HG03442 (cell line): ENCODE results near the gene BHLHA15.

Source experiments
- ATAC-seq: cut with Tn5 transposase; IDR thresholded peaks from one replicate; pipeline ENCODE4 v1.9.1; 2021; ENCODE audit warnings: mild to moderate bottlenecking, moderate library complexity; ENCODE audit not compliant: unreplicated experiment

The BHLHA15 gene

DNA sequence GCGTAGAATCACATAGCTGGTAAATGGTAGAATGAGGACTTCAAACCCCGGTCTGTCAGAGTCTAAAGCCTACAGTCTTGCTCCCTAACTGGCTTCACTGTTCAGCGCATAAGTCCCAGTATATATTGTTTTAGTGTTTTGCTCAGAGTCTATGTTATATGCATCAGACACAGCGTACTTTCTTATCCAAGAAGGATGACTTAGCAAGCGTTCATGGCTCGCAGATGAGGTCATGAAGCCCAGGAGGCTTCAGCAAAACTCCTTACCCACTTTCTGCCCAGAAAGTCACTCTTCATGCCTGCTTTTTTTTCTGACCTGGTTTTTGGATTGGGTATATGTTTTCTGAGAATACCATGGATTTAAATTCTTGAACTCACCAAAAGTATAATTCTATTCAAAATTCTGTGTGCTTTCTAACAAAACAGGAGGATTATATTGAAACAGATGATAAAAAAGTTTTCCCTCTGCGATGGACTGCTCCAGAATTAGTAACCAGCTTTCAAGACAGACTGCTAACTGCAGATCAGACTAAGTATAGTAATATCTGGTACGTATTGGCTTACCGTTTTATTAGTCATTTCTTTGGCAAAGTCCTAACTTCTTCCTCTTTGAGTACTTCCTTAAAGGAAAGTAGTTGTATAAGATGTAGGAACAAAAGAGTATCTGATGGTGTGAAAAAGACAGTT lies 24.6 kb upstream of the BHLHA15 start:
- ATAC-seq = no peak

GRCh38 chr7:98187138-98187502 lies 24.1 kb upstream of the BHLHA15 start:
- no peak for ATAC-seq

DNA sequence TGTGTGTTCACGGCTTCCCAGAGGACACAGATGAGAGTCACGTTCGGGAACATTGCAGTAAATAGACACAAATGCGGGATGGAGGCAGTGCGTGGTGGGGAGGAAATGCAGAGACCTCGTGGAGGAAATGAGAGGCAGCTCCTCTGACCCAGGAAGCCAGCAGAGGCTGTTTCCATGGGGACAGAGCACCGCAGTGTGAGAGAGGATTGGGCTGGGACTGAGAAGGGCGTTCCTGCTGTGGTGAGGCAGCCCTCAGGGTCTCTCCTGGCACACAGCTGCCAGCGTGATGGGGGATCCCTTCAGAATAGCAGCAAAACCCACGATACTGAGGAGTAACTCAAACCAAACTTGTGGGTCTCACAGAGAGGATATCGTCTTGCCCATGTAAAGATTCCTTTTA lies 21.7 kb upstream of the BHLHA15 start:
- ATAC-seq = no peak

- ATAC-seq = no peak
Observed at GRCh38 chr7:98191668-98192431, 19.4 kb upstream of the BHLHA15 start.

DNA sequence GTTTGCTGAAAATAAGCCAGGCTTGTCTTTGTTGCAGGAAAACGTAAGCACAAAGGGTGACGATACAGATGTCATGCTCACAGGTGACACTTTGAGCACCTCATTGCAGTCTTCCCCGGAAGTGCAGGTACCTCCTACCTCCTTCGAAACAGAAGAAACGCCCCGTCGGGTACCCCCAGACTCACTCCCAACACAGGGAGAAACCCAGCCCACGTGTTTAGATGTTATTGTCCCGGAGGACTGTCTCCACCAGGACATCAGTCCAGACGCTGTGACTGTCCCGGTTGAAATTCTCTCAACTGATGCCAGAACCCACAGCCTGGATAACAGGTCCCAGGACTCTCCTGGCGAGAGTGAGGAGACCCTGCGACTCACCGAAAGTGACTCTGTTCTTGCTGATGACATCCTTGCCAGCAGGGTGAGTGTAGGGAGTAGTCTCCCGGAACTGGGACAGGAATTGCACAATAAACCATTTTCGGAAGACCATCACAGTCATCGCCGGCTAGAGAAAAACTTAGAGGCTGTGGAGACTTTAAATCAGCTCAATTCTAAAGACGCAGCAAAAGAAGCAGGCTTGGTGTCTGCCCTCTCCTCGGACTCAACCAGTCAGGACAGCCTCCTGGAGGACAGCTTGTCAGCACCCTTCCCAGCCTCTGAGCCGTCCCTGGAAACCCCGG lies 18.3 kb upstream of the BHLHA15 start:
- ATAC-seq = no peak

DNA sequence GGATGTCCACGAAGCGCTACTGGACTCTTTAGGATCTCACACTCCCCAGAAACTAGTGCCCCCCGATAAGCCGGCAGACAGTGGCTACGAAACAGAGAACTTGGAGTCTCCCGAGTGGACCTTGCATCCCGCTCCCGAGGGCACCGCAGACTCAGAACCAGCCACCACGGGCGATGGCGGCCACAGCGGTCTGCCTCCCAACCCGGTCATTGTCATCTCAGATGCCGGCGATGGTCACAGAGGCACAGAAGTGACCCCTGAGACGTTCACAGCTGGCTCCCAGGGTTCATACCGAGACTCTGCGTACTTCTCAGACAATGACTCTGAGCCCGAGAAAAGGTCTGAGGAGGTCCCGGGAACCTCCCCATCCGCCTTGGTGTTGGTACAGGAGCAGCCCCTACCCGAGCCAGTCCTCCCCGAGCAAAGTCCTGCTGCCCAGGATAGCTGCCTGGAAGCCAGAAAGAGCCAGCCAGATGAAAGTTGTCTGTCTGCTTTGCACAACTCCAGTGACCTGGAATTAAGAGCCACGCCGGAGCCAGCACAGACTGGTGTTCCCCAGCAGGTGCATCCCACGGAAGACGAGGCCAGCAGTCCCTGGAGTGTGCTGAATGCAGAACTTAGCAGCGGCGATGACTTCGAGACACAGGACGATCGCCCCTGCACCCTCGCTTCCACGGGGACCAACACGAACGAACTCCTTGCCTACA lies 17.6 kb upstream of the BHLHA15 start:
- no peak for ATAC-seq

GRCh38 chr7:98194186-98194585 lies 17.1 kb upstream of the BHLHA15 start:
- ATAC-seq = no peak

- no peak for ATAC-seq
Observed at GRCh38 chr7:98194672-98195457, 16.4 kb upstream of the BHLHA15 start.

- no peak for ATAC-seq
Observed at GRCh38 chr7:98196706-98197605, 14.3 kb upstream of the BHLHA15 start.

GRCh38 chr7:98199131-98199530 lies 12.1 kb upstream of the BHLHA15 start:
- no peak for ATAC-seq

DNA sequence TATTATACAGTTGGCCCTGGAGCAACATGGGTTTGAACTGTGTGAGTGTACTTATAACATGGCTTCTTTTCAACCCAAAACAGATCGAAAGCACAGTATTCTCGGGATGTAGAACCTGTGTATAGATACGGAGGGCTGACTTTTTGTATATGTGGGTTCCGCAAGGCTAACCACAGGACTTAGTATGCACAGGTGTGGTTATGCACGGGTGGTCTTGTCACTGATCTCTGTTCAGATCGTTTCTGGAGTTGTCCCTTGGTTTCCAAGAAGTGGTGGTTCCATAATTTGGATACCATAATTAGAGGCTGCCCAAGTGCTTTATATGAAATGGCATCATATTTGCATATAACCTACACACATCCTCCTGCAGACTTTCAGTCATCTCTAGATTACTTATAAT lies 10.9 kb upstream of the BHLHA15 start:
- peak; percentile 28 for ATAC-seq

DNA sequence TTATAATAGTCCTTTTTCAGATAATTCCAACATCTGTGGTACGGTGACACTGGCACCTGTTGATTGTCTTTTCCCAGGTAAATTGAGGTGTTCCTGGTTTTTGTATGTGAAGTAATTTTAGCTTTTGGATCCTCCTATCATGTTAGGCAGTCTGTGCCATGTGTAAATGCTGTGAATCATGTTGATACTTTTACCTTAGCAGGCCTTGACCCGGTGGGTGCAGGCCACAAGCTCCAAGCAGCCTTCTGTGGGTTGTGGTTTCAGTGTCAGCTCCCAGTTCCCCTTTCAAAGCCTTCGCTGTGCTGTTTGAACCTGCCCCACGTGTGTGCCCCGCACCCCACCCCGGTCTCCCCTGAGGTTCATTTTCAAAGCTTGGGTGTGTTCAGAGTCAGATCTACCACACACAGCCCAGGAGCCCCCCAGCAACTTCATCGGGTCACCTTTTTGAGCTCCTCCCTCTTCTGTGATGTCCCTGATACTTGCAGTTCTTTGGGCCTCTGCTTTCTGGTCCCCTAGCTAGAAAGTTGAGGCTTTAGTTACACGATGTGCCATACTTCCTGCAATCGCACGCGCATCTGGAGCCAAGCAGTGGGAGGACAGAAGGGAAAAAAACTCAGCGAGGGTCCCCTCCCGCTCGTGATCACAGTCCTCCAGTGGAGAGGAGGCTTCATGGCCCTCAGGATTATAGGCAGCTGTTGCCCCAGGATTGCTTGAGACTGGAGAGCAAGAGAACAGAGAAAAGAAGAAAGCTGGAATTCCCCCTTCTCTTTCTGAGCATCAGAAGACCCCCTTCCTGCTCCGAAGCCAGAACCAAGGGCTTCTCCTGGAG lies 8.7 kb upstream of the BHLHA15 start:
- peak; percentile 91 for ATAC-seq

DNA sequence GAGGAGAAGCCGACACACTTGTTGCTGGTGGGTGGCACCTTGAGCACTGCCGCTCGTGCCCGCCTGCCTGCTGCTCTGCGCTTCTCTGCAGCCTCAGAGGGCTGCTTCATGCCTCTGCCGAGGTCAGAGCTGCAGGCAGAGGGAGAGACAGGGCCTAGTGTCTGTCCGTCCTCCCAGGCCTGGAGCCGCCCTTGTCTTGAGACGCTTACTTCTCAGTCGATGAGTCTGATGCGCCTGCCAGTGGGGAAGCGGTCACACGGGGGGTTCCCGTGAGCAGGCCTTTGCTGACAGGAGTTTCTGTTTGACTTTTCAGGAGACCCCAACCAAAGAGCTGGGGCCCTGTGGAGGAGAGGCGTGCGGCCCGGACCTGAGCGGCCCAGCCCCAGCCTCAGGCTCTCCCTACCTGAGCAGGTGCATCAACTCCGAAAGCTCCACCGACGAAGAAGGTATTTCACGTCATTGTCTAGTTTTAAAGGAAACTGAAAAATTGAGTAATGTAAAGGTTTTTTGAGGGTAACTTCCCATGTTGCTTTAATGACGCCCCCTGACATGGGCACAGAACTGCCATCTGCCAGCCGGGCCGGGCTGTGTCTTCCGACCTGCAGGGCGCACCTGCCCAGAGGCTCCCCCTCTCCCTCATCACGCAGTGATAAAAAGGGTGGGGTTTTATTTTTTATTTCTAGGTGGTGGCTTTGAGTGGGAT lies 7.8 kb upstream of the BHLHA15 start:
- peak; percentile 41 for ATAC-seq

- ATAC-seq = no peak
Observed at GRCh38 chr7:98203964-98204605, 7.2 kb upstream of the BHLHA15 start.

GRCh38 chr7:98204670-98205069 lies 6.6 kb upstream of the BHLHA15 start:
- ATAC-seq = no peak

DNA sequence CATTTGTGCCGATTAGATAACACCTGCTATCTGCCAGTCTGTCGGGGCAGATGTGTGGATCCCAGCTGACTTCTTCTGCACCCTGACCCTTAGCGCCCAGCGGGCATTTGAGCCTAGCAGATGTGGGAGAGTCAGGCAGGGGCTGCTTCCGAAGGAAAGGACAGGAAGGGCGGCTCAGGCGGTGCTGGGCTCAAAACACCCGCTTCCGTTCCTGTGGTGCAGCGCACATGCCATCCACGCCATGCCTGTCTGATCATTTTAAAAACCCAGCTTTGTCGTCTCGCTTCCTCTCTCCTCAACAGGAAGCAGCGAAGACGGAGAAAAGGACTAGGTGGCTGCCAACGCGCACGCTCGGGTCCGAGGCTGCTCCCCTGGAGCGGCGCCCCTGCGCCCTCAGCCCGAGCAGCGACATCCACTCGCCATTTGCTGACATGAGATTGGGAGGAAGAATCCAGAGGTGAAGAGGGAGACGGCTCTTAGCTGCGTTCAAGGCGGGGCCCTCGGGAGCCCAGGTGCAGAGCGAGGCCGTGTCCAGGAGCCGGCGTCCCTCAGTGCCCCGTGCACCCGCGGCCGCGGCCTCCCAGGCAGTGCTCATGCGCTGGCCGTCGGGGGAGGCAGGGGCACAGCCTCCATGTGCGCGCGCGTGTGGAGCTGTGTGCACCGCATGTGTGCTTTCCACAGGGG lies 5.9 kb upstream of the BHLHA15 start:
- no peak for ATAC-seq
